Heart left ventricle (tissue), 16 donors: ENCODE measurements around the gene LAMTOR2. TPM values are rescaled to one million over a fixed set of nuclear protein-coding genes. Genes with fewer than 3 reads are reported as not detected.

Source experiments
- ATAC-seq, 4 donors: fragments of 200-7000 bp; cut with Tn5 transposase; one replicate each; pipeline ENCODE4 v1.9.1; 2020 to 2022; ENCODE audit warnings: moderate library complexity in 4 of 4, mild to moderate bottlenecking in 3 of 4, moderate number of reproducible peaks in 1 of 4
- DNase-seq, 5 donors: peaks; one replicate each; pipeline ENCODE4 v3.0.0-alpha.2; 2020
- H3K27ac ChIP-seq, 12 donors: fragments of 200-600 bp; sonication (generic) in 4 of 12; one replicate each; pipeline versions ENCODE4 v1.5.0 to v1.8.0; 2016 to 2022; ENCODE audit warnings: mild to moderate bottlenecking in 2 of 12
- H3K27me3 ChIP-seq, 9 donors: fragments of 200-600 bp; sonication (generic) in 2 of 9; one replicate each; pipeline versions ENCODE4 v1.5.1 to v1.8.0; 2016 to 2022; ENCODE audit warnings: mild to moderate bottlenecking in 3 of 9
- H3K36me3 ChIP-seq, 9 donors: fragments of 200-600 bp; sonication (generic) in 2 of 9; one replicate each; pipeline versions ENCODE4 v1.5.0 to v1.8.0; 2018 to 2022; ENCODE audit warnings: mild to moderate bottlenecking in 2 of 9
- H3K4me1 ChIP-seq, 12 donors: fragments of 200-600 bp; sonication (generic) in 4 of 12; one replicate each; pipeline versions ENCODE4 v1.5.0 to v1.8.0; 2016 to 2022; ENCODE audit warnings: mild to moderate bottlenecking in 3 of 12
- H3K4me3 ChIP-seq, 12 donors: fragments of 200-600 bp; sonication (generic) in 4 of 12; one replicate each; pipeline versions ENCODE4 v1.5.0 to v1.8.0; 2017 to 2022; ENCODE audit warnings: mild to moderate bottlenecking in 9 of 12, moderate library complexity in 4 of 12
- H3K9me3 ChIP-seq, 12 donors: fragments of 200-600 bp; sonication (generic) in 4 of 12; one replicate each; pipeline versions ENCODE4 v1.5.0 to v1.8.0; 2016 to 2022; ENCODE audit warnings: mild to moderate bottlenecking in 1 of 12
- CTCF ChIP-seq, 12 donors: fragments of 200-600 bp; sonication (generic) in 4 of 12; IDR thresholded peaks; one replicate each; pipeline versions ENCODE4 v1.5.0 to v1.8.0; 2018 to 2022; ENCODE audit warnings: antibody characterized with exemption in 12 of 12, mild to moderate bottlenecking in 5 of 12
- POLR2A ChIP-seq, 2 donors: fragments of 450-650 bp; IDR thresholded peaks; one replicate each; pipeline ENCODE4 v1.6.1; 2017; ENCODE audit warnings: antibody characterized with exemption in 2 of 2, mild to moderate bottlenecking in 2 of 2, moderate library complexity in 2 of 2
- WGBS, 4 donors: extraction: QIAGEN DNeasy Blood & Tissue Kit in 2 of 4; methylation state at CpG; one replicate each; pipeline versions ENCODE4 v1.1.5 to v1.1.7; 2013 to 2018; 5-methylcytosine and 5-hydroxymethylcytosine counted together
- intact Hi-C, 10 donors: fragments of 100-400 bp; cut with DNase I; formaldehyde crosslinking; loops; one replicate each; pipeline versions ENCODE4 v1.11.1 to v1.14.2; 2022
- long read RNA-seq, 3 donors: library from polyadenylated mRNA; unstranded; transcript quantifications; one replicate each; pipeline ENCODE4 v2.0.0, GENCODE V29; 2020 to 2021
- polyA plus RNA-seq, 2 donors: library from polyadenylated mRNA; stranded (reverse); fragments of 200-250 nt; gene quantifications; one replicate each; pipeline ENCODE4 v1.2.3, GENCODE V29; 2013
- total RNA-seq, 9 donors: library from RNA; depleted of rRNA in 2 of 9; stranded (reverse); fragments of >200 nt in 2 of 9; fragmentation: NEBNext Ultra II Directional in 3 of 9; extraction: Animal tissue kit (Norgen Biotek cat#: 25700) in 3 of 9; gene quantifications; one replicate each; pipeline versions ENCODE4 v1.1.0 to v1.2.4, GENCODE V29; 2016 to 2023
- donor health status: ischemic (EF 13 %, LVEDD 7.1; RV severe dilation, severe dysfunction).
- donor health status: healthy with polysubstance abuse.
- donor health status: DM: no; HTN: yes; CAD: no.
- donor health status: DM: no; HTN: no; CAD: no.
- donor health status: ischemic (EF 25% LVEDD 6.9; RV normal size, moderate dysfunction).
- donor health status: ischemic (EF 25% LVEDD 5.7; RV mildly dilated, moderate dysfunction).
- donor health status: healthy.
- donor health status: DM: yes; HTN: yes; CAD: no.
- donor health status: ischemic (EF 35%, LVEDD 5.7; RV mildly dilated, moderate dysfunction).
- donor health status: nonischemic (EF 11% LVEDD 7.7; RV severe dilation, severe dysfunction).
- donor health status: DM: yes; HTN: yes; CAD: no.
- donor health status: PGD.
- donor health status: ischemic (EF 29% LVEDD 5.4; RV normal size, mild dysfunction).
- donor health status: nonischemic (EF 23%, LVEDD 6.1; RV moderate dilation, normal function).

Gene LAMTOR2
- total RNA-seq (10 to 100 TPM; 51.5 to 83.2 (median 61.4) TPM), polyA plus RNA-seq (100 to 1,000 TPM in 1 of 2 donors, 10 to 100 TPM in 1; 88.6 to 106 TPM)
- long read RNA-seq, donor 1, transcript LAMTOR2-203 (4 exons, 655 nt): major isoform, 36 of 45 reads
- long read RNA-seq, donor 1, partial matches to known transcripts: 2 of 45 reads
- long read RNA-seq, donor 1, other reads (novel, unspliced or antisense): 1 of 45 reads
- long read RNA-seq, donor 2, transcript LAMTOR2-203 (4 exons, 655 nt): major isoform, 19 of 23 reads
- long read RNA-seq, donor 2, partial matches to known transcripts: 0 of 23 reads
- long read RNA-seq, donor 2, other reads (novel, unspliced or antisense): 1 of 23 reads
- long read RNA-seq, donor 3, transcript LAMTOR2-203 (4 exons, 655 nt): major isoform, 22 of 32 reads
- long read RNA-seq, donor 3, transcript LAMTOR2-205 (3 exons, 623 nt): minor isoform, 6 of 32 reads
- long read RNA-seq, donor 3, partial matches to known transcripts: 0 of 32 reads
- long read RNA-seq, donor 3, other reads (novel, unspliced or antisense): 4 of 32 reads

GRCh38 chr1:156054500-156055280 lies at the start of gene LAMTOR2:
Gene LAMTOR2, plus strand, starts transcription at chr1:156054782. Its CDS starts 108 bp downstream, at chr1:156054890.
- H3K27me3 ChIP-seq: no peaks in the 10 kb centered on the region
- intact Hi-C loops: loop anchor here in 4 of 10 donors (5.0 to 10.0 kb wide), 4 partner anchors 32 to 120 kb away; partner anchors contain the start of genes KHDC4 (in 2 of the 4), RXFP4 (in 2 of the 4) and SSR2 (in 2 of the 4)
- ATAC-seq: peak; percentile 90 to 96 (median 92)

GRCh38 chr1:156004843-156005584 lies 49.6 kb upstream of the LAMTOR2 start:
- Histone ChIP-seq H3K27me3 (no peaks in the 10 kb centered on the region), H3K4me3 (no peak overlapping the region), H3K9me3 (no peaks in the 10 kb centered on the region), H3K27ac (peak overlapping the region in 1 of 12 donors; percentile 34), H3K36me3 (peaks cover 0 to 37% (median 19%) of the 10 kb centered on the region in 9 donors), H3K4me1 (peaks cover 0 to 12% (median 0%) of the 10 kb centered on the region in 12 donors)
- ATAC-seq (no peak), DNase-seq (no peak)
- 67 to 85% (median 71%) methylated on average over 4 of the region's 4 CpGs for WGBS, 4 donors
- intact Hi-C loops: no loop called here
- no peak for TF ChIP-seq POLR2A (IDR thresholded peaks at IDR 0.05)
- no peak for TF ChIP-seq CTCF (IDR thresholded peaks at IDR 0.05)

More at GRCh38 chr1:156054500-156055280, at the start of gene LAMTOR2:
- Histone ChIP-seq H3K4me3 (peak within 1 kb of the TSS; percentile 64 to 98 (median 87)), H3K4me1 (peaks cover 0 to 50% (median 24%) of the 10 kb centered on the region in 12 donors), H3K9me3 (no peaks in the 10 kb centered on the region), H3K36me3 (peaks cover 0 to 37% (median 10%) of the 10 kb centered on the region in 9 donors), H3K27ac (peak within 1 kb of the TSS; percentile 83 to 99 (median 96))
- WGBS, 4 donors: 0 to 1% (median 1%) methylated on average over 35 to 53 of the region's 53 CpGs
- TF ChIP-seq CTCF (IDR thresholded peaks at IDR 0.05): peak in 1 of 12 donors; percentile 10
- peak in 1 of 2 donors; percentile 78 for TF ChIP-seq POLR2A (IDR thresholded peaks at IDR 0.05)
- peak; percentile 98 to 99 (median 98) for DNase-seq

- Histone ChIP-seq H3K36me3 (peaks cover 0 to 55% (median 38%) of the 10 kb centered on the region in 9 donors), H3K4me3 (no peak overlapping the region), H3K27me3 (no peaks in the 10 kb centered on the region), H3K27ac (no peak overlapping the region), H3K4me1 (peaks cover 0 to 4% (median 0%) of the 10 kb centered on the region in 12 donors), H3K9me3 (no peaks in the 10 kb centered on the region)
- intact Hi-C loops: no loop called here
- TF ChIP-seq POLR2A (IDR thresholded peaks at IDR 0.05) (no peak), CTCF (IDR thresholded peaks at IDR 0.05) (no peak)
- ATAC-seq (no peak), DNase-seq (no peak)
- 58 to 83% (median 61%) methylated on average over 4 to 7 of the region's 7 CpGs for WGBS, 4 donors
Measured at GRCh38 chr1:156006666-156007376, 47.8 kb upstream of the LAMTOR2 start.
